Erythroblast (primary cell): ENCODE results near the gene C12orf57.

Source experiments
- GATA1 ChIP-seq: IDR thresholded peaks from 2 replicates; pipeline ENCODE4 v1.6.1; 2011; ENCODE audit warnings: low read depth, mild to moderate bottlenecking, control low read depth, low read length, moderate library complexity
- POLR2A ChIP-seq: IDR thresholded peaks from 2 replicates; pipeline ENCODE4 v1.6.1; 2011; ENCODE audit warnings: mild to moderate bottlenecking, low read length

- TF ChIP-seq POLR2A, result no peak
- TF ChIP-seq GATA1, result peak; percentile 47
These were observed 17.5 kb downstream of the C12orf57 start for GRCh38 chr12:6961278-6961694.
